B cell (primary cell): ENCODE results near the gene FRZB.

ENCODE experiments used
- CTCF ChIP-seq: fragments of 200-600 bp; IDR thresholded peaks from one replicate; pipeline ENCODE4 v1.8.0; 2022; ENCODE audit warnings: antibody characterized with exemption, mild to moderate bottlenecking
- EZH2 ChIP-seq: IDR thresholded peaks from 2 replicates; pipeline ENCODE4 v1.6.1; 2012; ENCODE audit warnings: borderline replicate concordance, low read depth, mild to moderate bottlenecking, moderate library complexity, low read length; ENCODE audit not compliant: insufficient read depth, poor library complexity, severe bottlenecking

GRCh38 chr2:182913064-182913463, 46.6 kb upstream of the FRZB start:
- TF ChIP-seq CTCF (no peak), EZH2 (no peak)
